Fibroblast of lung (primary cell): ENCODE results near the gene FIGNL1. TPM values are rescaled to one million over a fixed set of nuclear protein-coding genes. Genes with fewer than 3 reads are reported as not detected.

ENCODE experiments used
- DNase-seq, 2 donors: peaks; one replicate each; pipeline versions ENCODE4 v3.0.0 to v3.0.0-alpha.2; 2010; ENCODE audit warnings: low read depth in 2 of 2
- H2AFZ ChIP-seq: 2 replicates; pipeline ENCODE4 v1.5.1; 2012; ENCODE audit warnings: low read length, control low read depth, inconsistent platforms
- H3K27ac ChIP-seq: 2 replicates; pipeline ENCODE4 v1.5.1; 2011; ENCODE audit warnings: low read length, control low read depth; ENCODE audit not compliant: insufficient read depth
- H3K27me3 ChIP-seq: 2 replicates; pipeline ENCODE4 v1.5.1; 2011; ENCODE audit warnings: mild to moderate bottlenecking, low read length; ENCODE audit not compliant: control insufficient read depth, insufficient read depth
- H3K36me3 ChIP-seq: 2 replicates; pipeline ENCODE4 v1.5.1; 2011; ENCODE audit warnings: low read length; ENCODE audit not compliant: control insufficient read depth, insufficient read depth
- H3K4me1 ChIP-seq: 2 replicates; pipeline ENCODE4 v1.5.1; 2011; ENCODE audit warnings: low read length; ENCODE audit not compliant: control insufficient read depth, insufficient read depth; ENCODE audit errors: extremely low read depth
- H3K4me2 ChIP-seq: 2 replicates; pipeline ENCODE4 v1.5.1; 2011; ENCODE audit warnings: low read length, control low read depth; ENCODE audit not compliant: insufficient read depth; ENCODE audit errors: extremely low read depth
- H3K4me3 ChIP-seq, 4 experiments: fragments of 200-600 bp in 1 of 4; sonication (generic) in 1 of 4; replicated peaks in 1 of 4; 2 replicates each; pipeline ENCODE4 v1.5.1; 2011 to 2016; ENCODE audit warnings: low read length in 4 of 4, low read depth in 3 of 4, mild to moderate bottlenecking in 3 of 4, control low read depth in 2 of 4, inconsistent platforms in 1 of 4, mixed read lengths in 1 of 4; ENCODE audit not compliant: insufficient read depth in 1 of 4; ENCODE audit errors: control extremely low read depth in 1 of 4
- H3K79me2 ChIP-seq: 2 replicates; pipeline ENCODE4 v1.5.1; 2012; ENCODE audit warnings: mild to moderate bottlenecking, low read length, inconsistent platforms; ENCODE audit not compliant: control insufficient read depth, insufficient read depth
- H3K9ac ChIP-seq: 2 replicates; pipeline ENCODE4 v1.5.1; 2011; ENCODE audit warnings: mild to moderate bottlenecking, low read length, control low read depth; ENCODE audit not compliant: insufficient read depth
- H3K9me3 ChIP-seq: 2 replicates; pipeline ENCODE4 v1.5.1; 2012; ENCODE audit warnings: low read depth, low read length; ENCODE audit not compliant: control insufficient read depth, insufficient read depth
- H4K20me1 ChIP-seq: 2 replicates; pipeline ENCODE4 v1.5.1; 2011; ENCODE audit warnings: low read length; ENCODE audit not compliant: control insufficient read depth, insufficient read depth; ENCODE audit errors: extremely low read depth
- CTCF ChIP-seq, 2 donors: IDR thresholded peaks in 1 of 2; conservative IDR thresholded peaks in 1 of 2; 1 replicate in 1 of 2; 2 replicates in 1 of 2; pipeline ENCODE4 v1.5.1; 2011 to 2012; ENCODE audit warnings: low read length in 2 of 2, control low read depth in 1 of 2, inconsistent platforms in 1 of 2, low read depth in 1 of 2, mild to moderate bottlenecking in 1 of 2
- EZH2 ChIP-seq: IDR thresholded peaks from 2 replicates; pipeline ENCODE4 v1.5.1; 2012; ENCODE audit warnings: low read length, control low read depth, mild to moderate bottlenecking; ENCODE audit errors: missing control alignments
- polyA plus RNA-seq, 2 donors: library from polyadenylated mRNA; depleted of rRNA in 1 of 2; stranded (reverse) in 1 of 2; unstranded in 1 of 2; fragments of >200 nt; gene quantifications; 2 replicates each; pipeline ENCODE4 v1.2.1, GENCODE V29; 2011 to 2012; ENCODE audit warnings: missing spikeins in 1 of 2
- total RNA-seq: library from RNA; depleted of rRNA; stranded (reverse); fragments of >200 nt; gene quantifications from 2 replicates; pipeline ENCODE4 v1.2.1, GENCODE V29; 2014

Gene FIGNL1
- total and polyA plus RNA-seq, 2 donors (not counting 1 experiment from before 2014, with no cell fraction given), result 6.4 to 8.2 TPM

GRCh38 chr7:50411332-50411731, 38.8 kb downstream of the FIGNL1 start:
- Histone ChIP-seq H3K79me2 (no peaks in the 10 kb centered on the region), H3K4me3 (no peak overlapping the region), H3K4me2 (no peak overlapping the region), H4K20me1 (no peaks in the 10 kb centered on the region), H3K9ac (no peak overlapping the region), H3K36me3 (no peaks in the 10 kb centered on the region), H2AFZ (no peak overlapping the region), H3K4me1 (no peaks in the 10 kb centered on the region), H3K27me3 (peaks cover 3% of the 10 kb centered on the region), H3K9me3 (no peaks in the 10 kb centered on the region), H3K27ac (no peak overlapping the region)
- no peak for DNase-seq
- TF ChIP-seq CTCF (conservative IDR thresholded peaks at IDR 0.05 in 1 of 2, IDR thresholded peaks at IDR 0.05 in 1 of 2; ENCODE audit: low read depth in 1 of 2, low read length in 2 of 2) (no peak), EZH2 (no peak)

GRCh38 chr7:50409856-50410745, 40.0 kb downstream of the FIGNL1 start:
- H3K9me3 ChIP-seq, result no peaks in the 10 kb centered on the region
- H3K79me2 ChIP-seq, result no peaks in the 10 kb centered on the region
- TF ChIP-seq EZH2 (no peak), CTCF (conservative IDR thresholded peaks at IDR 0.05 in 1 of 2, IDR thresholded peaks at IDR 0.05 in 1 of 2; ENCODE audit: low read depth in 1 of 2, low read length in 2 of 2) (no peak)
- H3K9ac ChIP-seq, result no peak overlapping the region
- H3K4me3 ChIP-seq, result no peak overlapping the region
- no peaks in the 10 kb centered on the region for H3K4me1 ChIP-seq
- no peaks in the 10 kb centered on the region for H3K36me3 ChIP-seq
- no peak overlapping the region for H2AFZ ChIP-seq
- no peaks in the 10 kb centered on the region for H4K20me1 ChIP-seq
- H3K27me3 ChIP-seq, result peaks cover 3% of the 10 kb centered on the region
- no peak for DNase-seq
- no peak overlapping the region for H3K27ac ChIP-seq
- no peak overlapping the region for H3K4me2 ChIP-seq

- Histone ChIP-seq H3K4me2 (no peak overlapping the region), H3K9ac (no peak overlapping the region), H3K27ac (no peak overlapping the region), H2AFZ (no peak overlapping the region), H3K36me3 (no peaks in the 10 kb centered on the region), H3K27me3 (no peaks in the 10 kb centered on the region), H3K79me2 (no peaks in the 10 kb centered on the region), H3K4me3 (no peak overlapping the region), H4K20me1 (no peaks in the 10 kb centered on the region), H3K9me3 (no peaks in the 10 kb centered on the region), H3K4me1 (no peaks in the 10 kb centered on the region)
- DNase-seq, result no peak
- TF ChIP-seq EZH2, result no peak
- TF ChIP-seq CTCF (conservative IDR thresholded peaks at IDR 0.05 in 1 of 2, IDR thresholded peaks at IDR 0.05 in 1 of 2; ENCODE audit: low read depth in 1 of 2, low read length in 2 of 2), result no peak
Observed at GRCh38 chr7:50406935-50407334, 43.2 kb downstream of the FIGNL1 start.
